HCT116 (cell line): ENCODE measurements around the gene OFD1.

ENCODE experiments used
- CEBPB ChIP-seq: IDR thresholded peaks from 2 replicates; pipeline ENCODE4 v1.6.1; 2012; ENCODE audit warnings: low read depth
- POLR2AphosphoS5 ChIP-seq: IDR thresholded peaks from 2 replicates; pipeline ENCODE4 v1.6.1; 2011; ENCODE audit warnings: mild to moderate bottlenecking, low read depth, low read length, moderate library complexity
- SP1 ChIP-seq: IDR thresholded peaks from 2 replicates; pipeline ENCODE4 v1.6.1; 2012; ENCODE audit warnings: low read depth
- ZFX ChIP-seq: fragments of 450-650 bp; IDR thresholded peaks from 2 replicates; pipeline ENCODE4 v1.6.1; 2017
- ZNF274 ChIP-seq: fragments of 200-500 bp; sonication (Bioruptor generic); IDR thresholded peaks from 2 replicates; pipeline ENCODE4 v1.6.1; 2014; ENCODE audit warnings: mild to moderate bottlenecking, low read depth, low read length, inconsistent platforms
- TF ChIP-seq, protein P1 (sequence below), 3 experiments: fragments of 200-600 bp in 1 of 3; sonication (generic) in 1 of 3; IDR thresholded peaks in 2 of 3; conservative IDR thresholded peaks in 1 of 3; 2 replicates each; pipeline ENCODE4 v1.5.1; 2012 to 2017; ENCODE audit warnings: low read depth in 2 of 3, low read length in 2 of 3, antibody characterized with exemption in 1 of 3, borderline replicate concordance in 1 of 3, control low read depth in 1 of 3, mild to moderate bottlenecking in 1 of 3, mixed read lengths in 1 of 3, mixed run types in 1 of 3, moderate library complexity in 1 of 3; ENCODE audit not compliant: insufficient read depth in 1 of 3
- TF ChIP-seq, protein P2 (sequence below): IDR thresholded peaks from 2 replicates; pipeline ENCODE4 v1.6.1; 2012
- TF ChIP-seq, protein P3 (sequence below): IDR thresholded peaks from 2 replicates; pipeline ENCODE4 v1.6.1; 2012
- TF ChIP-seq, protein P4 (sequence below): IDR thresholded peaks from 2 replicates; pipeline ENCODE4 v1.6.1; 2012; ENCODE audit warnings: low read depth

DNA sequence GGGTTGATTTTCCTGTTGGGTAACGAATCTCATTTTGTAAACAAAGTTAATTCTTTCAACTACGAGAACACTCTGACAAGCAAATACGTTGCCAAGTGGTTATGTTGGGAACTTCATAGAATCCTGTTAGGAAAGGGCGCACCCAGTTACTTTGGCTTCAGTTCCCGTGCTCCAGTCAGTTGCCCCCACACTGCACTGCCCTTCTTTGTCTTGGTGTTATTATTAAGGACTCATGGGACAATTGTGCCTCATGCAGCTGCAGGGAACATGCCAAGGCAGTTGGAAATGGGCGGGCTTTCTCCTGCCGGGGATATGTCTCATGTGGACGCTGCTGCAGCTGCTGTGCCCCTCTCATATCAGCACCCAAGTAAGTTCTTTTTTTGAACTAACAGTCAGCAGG lies 28.9 kb downstream of the OFD1 start:
- TF ChIP-seq CEBPB (no peak), POLR2AphosphoS5 (no peak), ZFX (no peak), SP1 (no peak), ZNF274 (no peak)
- TF ChIP-seq, protein P1, sequence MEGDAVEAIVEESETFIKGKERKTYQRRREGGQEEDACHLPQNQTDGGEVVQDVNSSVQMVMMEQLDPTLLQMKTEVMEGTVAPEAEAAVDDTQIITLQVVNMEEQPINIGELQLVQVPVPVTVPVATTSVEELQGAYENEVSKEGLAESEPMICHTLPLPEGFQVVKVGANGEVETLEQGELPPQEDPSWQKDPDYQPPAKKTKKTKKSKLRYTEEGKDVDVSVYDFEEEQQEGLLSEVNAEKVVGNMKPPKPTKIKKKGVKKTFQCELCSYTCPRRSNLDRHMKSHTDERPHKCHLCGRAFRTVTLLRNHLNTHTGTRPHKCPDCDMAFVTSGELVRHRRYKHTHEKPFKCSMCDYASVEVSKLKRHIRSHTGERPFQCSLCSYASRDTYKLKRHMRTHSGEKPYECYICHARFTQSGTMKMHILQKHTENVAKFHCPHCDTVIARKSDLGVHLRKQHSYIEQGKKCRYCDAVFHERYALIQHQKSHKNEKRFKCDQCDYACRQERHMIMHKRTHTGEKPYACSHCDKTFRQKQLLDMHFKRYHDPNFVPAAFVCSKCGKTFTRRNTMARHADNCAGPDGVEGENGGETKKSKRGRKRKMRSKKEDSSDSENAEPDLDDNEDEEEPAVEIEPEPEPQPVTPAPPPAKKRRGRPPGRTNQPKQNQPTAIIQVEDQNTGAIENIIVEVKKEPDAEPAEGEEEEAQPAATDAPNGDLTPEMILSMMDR (IDR thresholded peaks at IDR 0.05 in 2 of 3, conservative IDR thresholded peaks at IDR 0.05 in 1 of 3; ENCODE audit: borderline replicate concordance in 1 of 3, insufficient read depth in 1 of 3, low read depth in 2 of 3, low read length in 2 of 3) = no peak
- TF ChIP-seq, protein P2, sequence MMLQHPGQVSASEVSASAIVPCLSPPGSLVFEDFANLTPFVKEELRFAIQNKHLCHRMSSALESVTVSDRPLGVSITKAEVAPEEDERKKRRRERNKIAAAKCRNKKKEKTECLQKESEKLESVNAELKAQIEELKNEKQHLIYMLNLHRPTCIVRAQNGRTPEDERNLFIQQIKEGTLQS = no peak
- TF ChIP-seq, protein P3, sequence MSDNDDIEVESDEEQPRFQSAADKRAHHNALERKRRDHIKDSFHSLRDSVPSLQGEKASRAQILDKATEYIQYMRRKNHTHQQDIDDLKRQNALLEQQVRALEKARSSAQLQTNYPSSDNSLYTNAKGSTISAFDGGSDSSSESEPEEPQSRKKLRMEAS = no peak
- TF ChIP-seq, protein P4, sequence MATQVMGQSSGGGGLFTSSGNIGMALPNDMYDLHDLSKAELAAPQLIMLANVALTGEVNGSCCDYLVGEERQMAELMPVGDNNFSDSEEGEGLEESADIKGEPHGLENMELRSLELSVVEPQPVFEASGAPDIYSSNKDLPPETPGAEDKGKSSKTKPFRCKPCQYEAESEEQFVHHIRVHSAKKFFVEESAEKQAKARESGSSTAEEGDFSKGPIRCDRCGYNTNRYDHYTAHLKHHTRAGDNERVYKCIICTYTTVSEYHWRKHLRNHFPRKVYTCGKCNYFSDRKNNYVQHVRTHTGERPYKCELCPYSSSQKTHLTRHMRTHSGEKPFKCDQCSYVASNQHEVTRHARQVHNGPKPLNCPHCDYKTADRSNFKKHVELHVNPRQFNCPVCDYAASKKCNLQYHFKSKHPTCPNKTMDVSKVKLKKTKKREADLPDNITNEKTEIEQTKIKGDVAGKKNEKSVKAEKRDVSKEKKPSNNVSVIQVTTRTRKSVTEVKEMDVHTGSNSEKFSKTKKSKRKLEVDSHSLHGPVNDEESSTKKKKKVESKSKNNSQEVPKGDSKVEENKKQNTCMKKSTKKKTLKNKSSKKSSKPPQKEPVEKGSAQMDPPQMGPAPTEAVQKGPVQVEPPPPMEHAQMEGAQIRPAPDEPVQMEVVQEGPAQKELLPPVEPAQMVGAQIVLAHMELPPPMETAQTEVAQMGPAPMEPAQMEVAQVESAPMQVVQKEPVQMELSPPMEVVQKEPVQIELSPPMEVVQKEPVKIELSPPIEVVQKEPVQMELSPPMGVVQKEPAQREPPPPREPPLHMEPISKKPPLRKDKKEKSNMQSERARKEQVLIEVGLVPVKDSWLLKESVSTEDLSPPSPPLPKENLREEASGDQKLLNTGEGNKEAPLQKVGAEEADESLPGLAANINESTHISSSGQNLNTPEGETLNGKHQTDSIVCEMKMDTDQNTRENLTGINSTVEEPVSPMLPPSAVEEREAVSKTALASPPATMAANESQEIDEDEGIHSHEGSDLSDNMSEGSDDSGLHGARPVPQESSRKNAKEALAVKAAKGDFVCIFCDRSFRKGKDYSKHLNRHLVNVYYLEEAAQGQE = no peak
